ENCODE data around the gene DDX3X. TPM values are rescaled to one million over a fixed set of nuclear protein-coding genes. Genes with fewer than 3 reads are reported as not detected.
"Not testable (repeated sequence)": the region's sequence is repeated elsewhere in the genome, so short reads cannot be mapped to it uniquely, and the experiment has no call there.

The DDX3X gene
- total and polyA plus RNA-seq, 2 of the 4 experiments (the other 2 are of a cell fraction) = 64.8 to 229 TPM

- no CpG with 5 or more reads among the region's 10 CpGs for WGBS, 2 experiments (ENCODE audit: extremely low coverage in 2 of 2, insufficient read length in 1 of 2)
- H3K9me3 ChIP-seq (ENCODE audit: control insufficient read depth, insufficient read depth, low read length); H2BK5ac ChIP-seq (ENCODE audit: low read depth, low read length, poor library complexity, severe bottlenecking); POLR2A ChIA-PET (ENCODE audit: unreplicated experiment); H4K91ac ChIP-seq (ENCODE audit: insufficient read depth, low read depth, low read length); in situ Hi-C loops (cut with MboI; ENCODE audit: low sequenced_read_pairs); H3K56ac ChIP-seq (ENCODE audit: extremely low read depth, insufficient read depth, low read length); H3K23ac ChIP-seq (ENCODE audit: low read depth, low read length); H3K14ac ChIP-seq (replicated peaks; ENCODE audit: low read depth, low read length); H3K4ac ChIP-seq (ENCODE audit: low read depth, low read length); DNase-seq; H2AK5ac ChIP-seq (ENCODE audit: low read depth, low read length); H2AFZ ChIP-seq (replicated peaks; ENCODE audit: low read length, poor library complexity); H3K18ac ChIP-seq (ENCODE audit: low read depth, low read length); intact Hi-C loops (cut with micrococcal nuclease); H3K9me1 ChIP-seq (ENCODE audit: insufficient read depth, low read length); H2BK20ac ChIP-seq (ENCODE audit: low read depth, low read length); H2BK120ac ChIP-seq (ENCODE audit: low read depth, low read length); H3K36me3 ChIP-seq (ENCODE audit: control insufficient read depth, insufficient read depth, low read length); dilution Hi-C loops (cut with HindIII; ENCODE audit: low sequenced_read_pairs, unreplicated experiment); H3K4me2 ChIP-seq (ENCODE audit: low read depth, low read length); H3K27ac ChIP-seq (ENCODE audit: insufficient read depth, low read length); H3K4me3 ChIP-seq (ENCODE audit: insufficient read depth, low read depth, low read length); H4K20me1 ChIP-seq (ENCODE audit: insufficient read depth, low read length); CTCF ChIA-PET; BruUV-seq (replicated peaks); H3K9ac ChIP-seq (ENCODE audit: low read depth, low read length); H4K5ac ChIP-seq (ENCODE audit: low read depth, low read length); H2BK15ac ChIP-seq (ENCODE audit: low read depth, low read length); ATAC-seq (ENCODE audit: low read depth); H3K4me1 ChIP-seq (ENCODE audit: control insufficient read depth, insufficient read depth, low read length); H3K27me3 ChIP-seq (ENCODE audit: control insufficient read depth, insufficient read depth, low read length); H2AK9ac ChIP-seq (replicated peaks; ENCODE audit: low read depth, low read length, poor library complexity); H3K79me1 ChIP-seq (ENCODE audit: low read depth in 1 of 2, low read length in 2 of 2); H4K8ac ChIP-seq (ENCODE audit: low read depth in 2 of 2, low read length in 2 of 2): not testable (repeated sequence)
Observed at GRCh38 chrX:41411222-41411621, 77.3 kb downstream of the DDX3X start.

Measured in IMR-90 (cell line).